Thoracic aorta (tissue), 2 donors: ENCODE results near the gene RORC. TPM values are rescaled to one million over a fixed set of nuclear protein-coding genes. Genes with fewer than 3 reads are reported as not detected.

Experiments
- ATAC-seq: fragments of 150-250 bp; one replicate; pipeline ENCODE4 v1.8.0; 2017; ENCODE audit warnings: low read depth; ENCODE audit not compliant: insufficient number of reproducible peaks, low FRiP score
- DNase-seq: peaks from one replicate; pipeline ENCODE4 v3.0.0-alpha.2; 2020; ENCODE audit warnings: low spot score
- H3K27ac ChIP-seq, 2 donors: fragments of 200-600 bp; sonication (generic); 1 replicate in 1 of 2; 2 replicates in 1 of 2; pipeline ENCODE4 v1.5.1; 2016; ENCODE audit warnings: mild to moderate bottlenecking in 2 of 2, moderate library complexity in 2 of 2
- H3K27me3 ChIP-seq: fragments of 200-600 bp; sonication (generic); replicated peaks from 2 replicates; pipeline ENCODE4 v1.6.0; 2016; ENCODE audit warnings: mild to moderate bottlenecking; ENCODE audit not compliant: insufficient read depth
- H3K36me3 ChIP-seq: fragments of 200-600 bp; sonication (generic); one replicate; pipeline ENCODE4 v1.5.1; 2016
- H3K4me1 ChIP-seq, 2 donors: fragments of 200-600 bp; sonication (generic); 1 replicate in 1 of 2; 2 replicates in 1 of 2; pipeline versions ENCODE4 v1.5.1 to v1.6.0; 2016; ENCODE audit warnings: low read depth in 2 of 2, mild to moderate bottlenecking in 1 of 2; ENCODE audit not compliant: control insufficient read depth in 1 of 2
- H3K4me3 ChIP-seq: fragments of 200-600 bp; sonication (generic); 2 replicates; pipeline ENCODE4 v1.5.1; 2016; ENCODE audit warnings: mild to moderate bottlenecking
- H3K9me3 ChIP-seq: fragments of 200-600 bp; sonication (generic); 2 replicates; pipeline ENCODE4 v1.5.1; 2016
- total RNA-seq, 2 donors: library from RNA; depleted of rRNA; stranded (reverse); fragments of >200 nt; gene quantifications; one replicate each; pipeline versions ENCODE4 v1.1.0 to v1.2.3, GENCODE V29; 2016
- TF ChIP-seq, protein P1 (sequence below): fragments of 200-600 bp; sonication (generic); IDR thresholded peaks from one replicate; pipeline ENCODE4 v1.5.1; 2019; ENCODE audit warnings: antibody characterized with exemption

Gene RORC
- total RNA-seq, 2 donors from 2014 or later, result not detected

DNA sequence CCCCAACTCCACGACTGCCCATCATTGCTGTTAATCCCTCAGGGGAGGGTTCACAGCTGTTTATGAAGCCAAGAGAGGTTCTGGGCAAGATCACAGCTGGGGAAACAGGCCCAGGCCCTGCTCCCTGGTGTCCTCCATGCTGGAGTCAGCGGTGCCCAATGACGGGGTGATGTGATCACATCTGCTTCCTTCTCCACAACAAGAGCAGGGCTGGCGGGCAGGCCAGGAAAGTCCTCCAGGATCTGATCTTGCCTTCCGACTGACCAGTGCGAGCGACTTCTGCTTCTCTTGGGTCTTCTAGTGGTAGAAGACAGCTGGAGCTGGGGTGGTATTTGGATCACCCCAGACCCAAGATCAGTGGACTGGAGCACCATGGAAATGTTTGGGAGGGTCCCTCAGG lies 25.4 kb downstream of the RORC start:
- Histone ChIP-seq H3K4me3 (no peak overlapping the region), H3K36me3 (no peaks in the 10 kb centered on the region), H3K27me3 (no peaks in the 10 kb centered on the region), H3K9me3 (no peaks in the 10 kb centered on the region), H3K4me1 (no peaks in the 10 kb centered on the region), H3K27ac (no peak overlapping the region)
- DNase-seq, result no peak
- ATAC-seq, result no peak
- TF ChIP-seq, protein P1, sequence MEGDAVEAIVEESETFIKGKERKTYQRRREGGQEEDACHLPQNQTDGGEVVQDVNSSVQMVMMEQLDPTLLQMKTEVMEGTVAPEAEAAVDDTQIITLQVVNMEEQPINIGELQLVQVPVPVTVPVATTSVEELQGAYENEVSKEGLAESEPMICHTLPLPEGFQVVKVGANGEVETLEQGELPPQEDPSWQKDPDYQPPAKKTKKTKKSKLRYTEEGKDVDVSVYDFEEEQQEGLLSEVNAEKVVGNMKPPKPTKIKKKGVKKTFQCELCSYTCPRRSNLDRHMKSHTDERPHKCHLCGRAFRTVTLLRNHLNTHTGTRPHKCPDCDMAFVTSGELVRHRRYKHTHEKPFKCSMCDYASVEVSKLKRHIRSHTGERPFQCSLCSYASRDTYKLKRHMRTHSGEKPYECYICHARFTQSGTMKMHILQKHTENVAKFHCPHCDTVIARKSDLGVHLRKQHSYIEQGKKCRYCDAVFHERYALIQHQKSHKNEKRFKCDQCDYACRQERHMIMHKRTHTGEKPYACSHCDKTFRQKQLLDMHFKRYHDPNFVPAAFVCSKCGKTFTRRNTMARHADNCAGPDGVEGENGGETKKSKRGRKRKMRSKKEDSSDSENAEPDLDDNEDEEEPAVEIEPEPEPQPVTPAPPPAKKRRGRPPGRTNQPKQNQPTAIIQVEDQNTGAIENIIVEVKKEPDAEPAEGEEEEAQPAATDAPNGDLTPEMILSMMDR, result no peak

DNA sequence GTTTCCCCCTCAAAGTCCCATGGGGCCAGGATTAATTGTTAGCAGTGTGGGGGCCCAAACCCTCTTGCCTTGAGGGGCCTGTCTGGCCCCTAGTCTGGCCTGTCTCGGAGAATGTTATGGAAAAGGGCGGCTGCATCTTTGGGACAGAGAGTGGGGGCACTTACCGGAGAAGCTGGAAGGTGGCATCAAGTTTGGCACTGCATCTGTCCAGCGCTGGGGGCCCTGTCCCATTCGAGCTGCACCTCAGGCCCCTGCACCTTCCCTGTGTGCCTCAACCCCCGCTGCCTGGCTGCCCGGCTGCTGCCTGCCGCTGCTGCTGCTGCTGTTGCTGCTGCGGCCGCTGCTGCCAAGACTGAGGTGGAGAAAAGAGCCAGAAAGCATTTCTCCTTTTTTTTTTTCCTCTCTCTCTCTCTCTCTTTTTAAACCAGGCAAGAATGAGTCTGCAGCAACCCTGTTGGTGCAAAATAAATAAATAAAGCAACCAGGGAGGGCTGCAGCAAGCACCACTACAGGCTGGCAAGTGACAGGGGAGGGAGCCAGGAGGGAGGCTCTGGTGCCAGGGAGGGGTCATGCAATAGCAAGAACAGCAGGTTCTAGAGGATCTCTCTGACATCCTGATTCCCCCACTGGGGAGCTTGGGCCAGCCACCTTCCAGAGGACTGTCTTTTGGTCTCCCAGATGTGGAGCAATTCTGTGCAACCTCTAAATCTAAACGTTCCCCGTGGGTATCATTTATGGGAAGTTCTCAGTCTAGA lies 26.4 kb downstream of the RORC start, which contains the start of gene LINGO4:
TSS of gene LINGO4 (minus strand) at position 354 of the 755 bp plus-strand sequence. CDS start 2,715 bp downstream, outside the sequence.
- no peak for DNase-seq
- Histone ChIP-seq H3K36me3 (no peaks in the 10 kb centered on the region), H3K9me3 (no peaks in the 10 kb centered on the region), H3K4me3 (no peak within 1 kb of the TSS), H3K4me1 (no peaks in the 10 kb centered on the region), H3K27me3 (no peaks in the 10 kb centered on the region), H3K27ac (no peak within 1 kb of the TSS)
- TF ChIP-seq, protein P1, result no peak
- ATAC-seq, result no peak

DNA sequence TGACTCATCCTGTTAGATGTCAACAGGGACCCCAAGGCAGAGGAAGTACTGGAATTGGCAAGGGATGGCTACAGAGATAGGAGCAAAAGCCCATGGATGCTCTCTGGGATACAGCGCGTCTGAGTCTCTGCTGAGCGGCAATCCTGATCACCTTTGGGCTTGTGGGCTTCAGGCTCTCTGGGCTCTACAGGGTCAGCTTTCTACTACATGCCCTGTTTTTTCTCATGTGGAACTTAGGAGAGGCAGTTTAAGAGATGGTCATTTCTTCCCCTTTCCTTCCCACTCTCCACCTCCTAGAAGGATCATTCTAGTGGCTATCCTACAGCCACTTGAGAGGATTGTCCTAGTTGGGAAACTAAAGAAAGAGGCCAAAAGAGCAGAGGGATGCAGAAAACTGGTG lies 27.7 kb downstream of the RORC start:
- ATAC-seq (no peak), DNase-seq (no peak)
- H3K9me3 ChIP-seq, result no peaks in the 10 kb centered on the region
- TF ChIP-seq, protein P1, result no peak
- no peaks in the 10 kb centered on the region for H3K4me1 ChIP-seq
- H3K4me3 ChIP-seq, result no peak overlapping the region
- H3K27me3 ChIP-seq, result no peaks in the 10 kb centered on the region
- no peak overlapping the region for H3K27ac ChIP-seq
- H3K36me3 ChIP-seq, result no peaks in the 10 kb centered on the region

DNA sequence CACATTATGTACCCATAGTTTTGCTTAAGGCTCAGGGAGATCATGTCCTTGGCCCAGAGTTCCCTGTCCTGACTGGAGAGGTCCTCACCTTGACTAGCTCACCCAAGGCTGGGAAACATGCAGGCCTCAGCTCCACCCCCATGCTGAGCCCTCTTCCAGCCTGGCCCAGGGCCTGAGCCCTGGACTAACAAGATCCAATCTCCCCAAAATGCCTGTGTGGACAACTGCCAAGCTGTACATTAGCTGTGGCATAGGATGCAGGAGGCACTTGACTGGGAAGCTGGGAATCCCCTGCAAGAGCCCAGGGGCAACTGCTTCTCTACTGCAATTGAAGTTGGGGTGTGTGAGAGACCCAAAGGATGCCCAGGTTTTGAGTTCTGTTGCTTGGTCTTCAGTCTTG lies 28.4 kb downstream of the RORC start:
- no peaks in the 10 kb centered on the region for H3K27me3 ChIP-seq
- H3K4me3 ChIP-seq, result no peak overlapping the region
- H3K4me1 ChIP-seq, result no peaks in the 10 kb centered on the region
- DNase-seq (no peak), ATAC-seq (no peak)
- H3K9me3 ChIP-seq, result no peaks in the 10 kb centered on the region
- no peaks in the 10 kb centered on the region for H3K36me3 ChIP-seq
- TF ChIP-seq, protein P1, result no peak
- H3K27ac ChIP-seq, result no peak overlapping the region

DNA sequence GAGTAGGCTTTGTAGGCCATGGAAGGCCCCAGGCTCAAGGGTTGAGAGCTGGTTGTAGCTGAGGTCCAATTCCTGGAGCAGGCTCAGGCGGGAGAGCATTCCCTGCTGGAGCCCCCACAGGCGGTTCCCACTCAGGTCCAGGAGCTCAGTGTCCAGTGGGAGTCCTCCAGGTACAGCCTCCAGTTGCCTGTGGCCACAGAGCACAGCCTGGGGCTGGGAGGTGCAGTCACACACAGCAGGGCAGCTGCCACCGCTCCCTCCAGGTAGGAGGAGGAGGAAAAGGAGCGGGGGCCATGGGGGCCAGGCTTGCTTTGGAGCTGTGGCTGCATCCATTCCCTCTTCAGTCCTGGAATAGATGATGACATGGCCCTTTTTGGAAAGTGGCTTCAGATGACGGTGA lies 29.2 kb downstream of the RORC start:
- ATAC-seq (no peak), DNase-seq (no peak)
- Histone ChIP-seq H3K4me1 (no peaks in the 10 kb centered on the region), H3K27ac (no peak overlapping the region), H3K4me3 (no peak overlapping the region), H3K27me3 (no peaks in the 10 kb centered on the region), H3K36me3 (no peaks in the 10 kb centered on the region), H3K9me3 (no peaks in the 10 kb centered on the region)
- TF ChIP-seq, protein P1, result no peak
